ENCODE results near the gene ANKRD40CL. TPM values are rescaled to one million over a fixed set of nuclear protein-coding genes. Genes with fewer than 3 reads are reported as not detected.
"Not testable (repeated sequence)": the region's sequence is repeated elsewhere in the genome, so short reads cannot be mapped to it uniquely, and the experiment has no call there.

Gene ANKRD40CL
- total and polyA plus RNA-seq, 2 experiments from 2014 or later, result not detected

GRCh38 chr17:50728112-50728429 is 39.2 kb downstream of the ANKRD40CL start:
- H4K20me1 ChIP-seq (ENCODE audit: insufficient read depth), result peaks cover 74% of the 10 kb centered on the region
- no peak overlapping the region for H3K9ac ChIP-seq
- H3K27me3 ChIP-seq (replicated peaks; ENCODE audit: insufficient read depth), result no peaks in the 10 kb centered on the region
- no peak overlapping the region for H3K4me2 ChIP-seq (ENCODE audit: unreplicated experiment)
- peaks cover 24% of the 10 kb centered on the region for H3K4me1 ChIP-seq (ENCODE audit: insufficient read depth)
- H3K27ac ChIP-seq, result no peak overlapping the region
- H2AFZ ChIP-seq, result no peak overlapping the region
- TF ChIP-seq EZH2 (IDR thresholded peaks at IDR 0.05; ENCODE audit: insufficient read depth, poor library complexity, severe bottlenecking), result no peak
- no peak for TF ChIP-seq EZH2phosphoT487 (IDR thresholded peaks at IDR 0.05; ENCODE audit: insufficient read depth, low read depth)
- DNase-seq, result no peak
- in situ Hi-C loops (cut with MboI), result no loop called here
- WGBS, 2 experiments (ENCODE audit: low coverage in 1 of 2, low lambda C conversion rate in 2 of 2, missing lambda C conversion rate in 2 of 2), result 91 to 92% methylated on average over 2 of the region's 2 CpGs
- H3K36me3 ChIP-seq (ENCODE audit: low read depth), result no peaks in the 10 kb centered on the region
- no peaks in the 10 kb centered on the region for H3K9me2 ChIP-seq (ENCODE audit: insufficient read depth)
- no peaks in the 10 kb centered on the region for H3K9me3 ChIP-seq (ENCODE audit: low read depth)
- peaks cover 10% of the 10 kb centered on the region for H3F3A ChIP-seq (ENCODE audit: insufficient read depth)
- H3K79me2 ChIP-seq (ENCODE audit: insufficient read depth), result peaks cover 100% of the 10 kb centered on the region
- H3K4me3 ChIP-seq, result no peak overlapping the region

- WGBS, 2 experiments (ENCODE audit: low coverage in 1 of 2, low lambda C conversion rate in 2 of 2, missing lambda C conversion rate in 2 of 2), result 87 to 88% methylated on average over 12 of the region's 12 CpGs
- Histone ChIP-seq H3F3A (ENCODE audit: insufficient read depth) (peaks cover 12% of the 10 kb centered on the region), H3K79me2 (ENCODE audit: insufficient read depth) (peaks cover 100% of the 10 kb centered on the region), H3K27ac (no peak overlapping the region), H3K9me3 (ENCODE audit: low read depth) (no peaks in the 10 kb centered on the region), H3K9ac (no peak overlapping the region), H3K4me3 (no peak overlapping the region), H3K36me3 (ENCODE audit: low read depth) (no peaks in the 10 kb centered on the region), H3K4me1 (ENCODE audit: insufficient read depth) (peaks cover 32% of the 10 kb centered on the region), H3K4me2 (ENCODE audit: unreplicated experiment) (no peak overlapping the region), H2AFZ (no peak overlapping the region), H3K9me2 (ENCODE audit: insufficient read depth) (no peaks in the 10 kb centered on the region), H3K27me3 (replicated peaks; ENCODE audit: insufficient read depth) (no peaks in the 10 kb centered on the region), H4K20me1 (ENCODE audit: insufficient read depth) (peaks cover 76% of the 10 kb centered on the region)
- TF ChIP-seq EZH2 (IDR thresholded peaks at IDR 0.05; ENCODE audit: insufficient read depth, poor library complexity, severe bottlenecking) (no peak), EZH2phosphoT487 (IDR thresholded peaks at IDR 0.05; ENCODE audit: insufficient read depth, low read depth) (no peak)
- in situ Hi-C loops (cut with MboI), result no loop called here
- no peak for DNase-seq
These were observed 41.3 kb downstream of the ANKRD40CL start for GRCh38 chr17:50725769-50726655.

- H3K36me3 ChIP-seq (ENCODE audit: low read depth); in situ Hi-C loops (cut with MboI): not testable (repeated sequence)
- H4K20me1 ChIP-seq (ENCODE audit: insufficient read depth), result peaks cover 67% of the 10 kb centered on the region
These were observed 42.7 kb downstream of the ANKRD40CL start for GRCh38 chr17:50724622-50725021.

GRCh38 chr17:50722746-50723145 is 44.6 kb downstream of the ANKRD40CL start:
- 16 to 24% methylated on average over 3 of the region's 3 CpGs for whole genome bisulfite sequencing, 2 experiments (ENCODE audit: low coverage in 1 of 2, low lambda C conversion rate in 2 of 2, missing lambda C conversion rate in 2 of 2)

More at GRCh38 chr17:50724622-50725021, 42.7 kb downstream of the ANKRD40CL start:
- H3K4me2 ChIP-seq (ENCODE audit: unreplicated experiment); H3K4me3 ChIP-seq; H2AFZ ChIP-seq; H3K27ac ChIP-seq; H3K27me3 ChIP-seq (replicated peaks; ENCODE audit: insufficient read depth); H3K9me2 ChIP-seq (ENCODE audit: insufficient read depth); DNase-seq; H3K9me3 ChIP-seq (ENCODE audit: low read depth); H3K9ac ChIP-seq: not testable (repeated sequence)
- peaks cover 23% of the 10 kb centered on the region for H3F3A ChIP-seq (ENCODE audit: insufficient read depth)
- 89 to 95% methylated on average over 4 to 6 of the region's 6 CpGs for WGBS, 2 experiments (ENCODE audit: low coverage in 1 of 2, low lambda C conversion rate in 2 of 2, missing lambda C conversion rate in 2 of 2)
- H3K4me1 ChIP-seq (ENCODE audit: insufficient read depth), result peaks cover 25% of the 10 kb centered on the region
- H3K79me2 ChIP-seq (ENCODE audit: insufficient read depth), result peaks cover 100% of the 10 kb centered on the region

More at GRCh38 chr17:50722746-50723145, 44.6 kb downstream of the ANKRD40CL start:
- H3K27me3 ChIP-seq (replicated peaks; ENCODE audit: insufficient read depth), result no peaks in the 10 kb centered on the region
- peaks cover 20% of the 10 kb centered on the region for H3K4me1 ChIP-seq (ENCODE audit: insufficient read depth)
- H3K79me2 ChIP-seq (ENCODE audit: insufficient read depth), result peaks cover 83% of the 10 kb centered on the region
- peak overlapping the region; percentile 97 for H3K4me2 ChIP-seq (ENCODE audit: unreplicated experiment)
- 0 out of 2 replicates have a peak overlapping the region, but pooled peaks have one; percentile 0 for H3K27ac ChIP-seq
- TF ChIP-seq EZH2 (IDR thresholded peaks at IDR 0.05; ENCODE audit: insufficient read depth, poor library complexity, severe bottlenecking) (no peak), EZH2phosphoT487 (IDR thresholded peaks at IDR 0.05; ENCODE audit: insufficient read depth, low read depth) (no peak)
- peaks cover 25% of the 10 kb centered on the region for H3F3A ChIP-seq (ENCODE audit: insufficient read depth)
- peaks cover 53% of the 10 kb centered on the region for H4K20me1 ChIP-seq (ENCODE audit: insufficient read depth)
- H3K9ac ChIP-seq, result peak overlapping the region; percentile 21; the same call in 1 of the 2 replicates
- no peaks in the 10 kb centered on the region for H3K9me2 ChIP-seq (ENCODE audit: insufficient read depth)
- in situ Hi-C loops (cut with MboI), result no loop called here
- no peaks in the 10 kb centered on the region for H3K9me3 ChIP-seq (ENCODE audit: low read depth)
- H2AFZ ChIP-seq, result no peak overlapping the region
- peak; percentile 30 for DNase-seq
- no peaks in the 10 kb centered on the region for H3K36me3 ChIP-seq (ENCODE audit: low read depth)
- peak overlapping the region; percentile 10; the same call in 1 of the 2 replicates for H3K4me3 ChIP-seq
